PC-3 (cell line): ENCODE data around the gene SPEN.

ENCODE experiments used
- CTCF ChIP-seq: fragments of 300-600 bp; sonication (generic); conservative IDR thresholded peaks from 2 replicates; pipeline ENCODE4 v1.5.1; 2017; ENCODE audit warnings: antibody characterized with exemption, low read depth, mild to moderate bottlenecking, low read length
- EZH2 ChIP-seq: fragments of 300-600 bp; sonication (generic); IDR thresholded peaks from one replicate; pipeline ENCODE4 v1.6.1; 2017; ENCODE audit warnings: antibody characterized with exemption, mild to moderate bottlenecking, low read length; ENCODE audit not compliant: unreplicated experiment
- EZH2phosphoT487 ChIP-seq: fragments of 300-600 bp; sonication (generic); IDR thresholded peaks from 2 replicates; pipeline ENCODE4 v1.6.1; 2018; ENCODE audit warnings: mild to moderate bottlenecking, antibody characterized with exemption, low read length, borderline replicate concordance

GRCh38 chr1:15885269-15885668, 37.8 kb downstream of the SPEN start:
- TF ChIP-seq CTCF, result no peak
- TF ChIP-seq EZH2, result no peak
- no peak for TF ChIP-seq EZH2phosphoT487
